K562 (cell line): Measurements from ENCODE around the gene C11orf98. TPM values are rescaled to one million over a fixed set of nuclear protein-coding genes. Genes with fewer than 3 reads are reported as not detected.

ENCODE experiments used
- BDP1 ChIP-seq: IDR thresholded peaks from 3 replicates; pipeline ENCODE4 v1.6.1; 2011; ENCODE audit not compliant: insufficient read length, insufficient read depth
- CEBPZ ChIP-seq: fragments of 150-350 bp; IDR thresholded peaks from 2 replicates; pipeline ENCODE4 v1.6.1; 2014; ENCODE audit warnings: low read depth, mild to moderate bottlenecking, low read length, borderline replicate concordance
- DIDO1 ChIP-seq: fragments of 450-650 bp; IDR thresholded peaks from 2 replicates; pipeline ENCODE4 v1.6.1; 2016; ENCODE audit warnings: low read depth, missing biosample characterization, missing genetic modification characterization
- KAT2B ChIP-seq: IDR thresholded peaks from one replicate; pipeline ENCODE4 v1.6.1; 2012; ENCODE audit warnings: low read depth, mild to moderate bottlenecking, control low read depth, inconsistent platforms, low read length, moderate library complexity
- NR4A1 ChIP-seq, 2 experiments: fragments of 250-450 bp in 1 of 2; fragments of 450-650 bp in 1 of 2; sonication (Bioruptor Pico) in 1 of 2; IDR thresholded peaks; 2 replicates each; pipeline versions ENCODE4 v1.4.0 to v1.6.1; 2016 to 2020; ENCODE audit warnings: mild to moderate bottlenecking in 2 of 2, missing compliant biosample characterization in 1 of 2, missing genetic modification characterization in 1 of 2, moderate library complexity in 1 of 2
- RNF219 ChIP-seq: fragments of 250-450 bp; sonication (Bioruptor Pico); IDR thresholded peaks from 2 replicates; pipeline ENCODE4 v1.5.0; 2022; ENCODE audit warnings: mild to moderate bottlenecking
- SIN3A ChIP-seq, 2 experiments: fragments of 150-350 bp in 1 of 2; IDR thresholded peaks; 2 replicates each; pipeline ENCODE4 v1.6.1; 2011 to 2016; ENCODE audit warnings: borderline replicate concordance in 2 of 2, low read depth in 2 of 2, low read length in 2 of 2, mild to moderate bottlenecking in 2 of 2, moderate library complexity in 2 of 2; ENCODE audit not compliant: control insufficient read depth in 1 of 2
- ZMIZ1 ChIP-seq, 2 experiments: fragments of 150-350 bp in 1 of 2; IDR thresholded peaks; 2 replicates each; pipeline ENCODE4 v1.6.1; 2012 to 2016; ENCODE audit warnings: low read depth in 2 of 2, low read length in 2 of 2, mild to moderate bottlenecking in 1 of 2, moderate library complexity in 1 of 2
- ZNF431 ChIP-seq: sonication (generic); formaldehyde crosslinking; IDR thresholded peaks from 2 replicates; pipeline ENCODE4 v1.8.0; 2022; ENCODE audit warnings: mild to moderate bottlenecking, missing genetic modification reagents
- ZNF609 ChIP-seq: sonication (generic); formaldehyde crosslinking; IDR thresholded peaks from 2 replicates; pipeline ENCODE4 v1.8.1; 2023; ENCODE audit warnings: missing genetic modification reagents, mild to moderate bottlenecking, borderline replicate concordance
- ZSCAN32 ChIP-seq: fragments of 450-650 bp; formaldehyde crosslinking; IDR thresholded peaks from 2 replicates; pipeline ENCODE4 v1.4.0; 2020; ENCODE audit warnings: mild to moderate bottlenecking, moderate library complexity
- polyA plus RNA-seq, 8 experiments: library from polyadenylated mRNA; depleted of rRNA in 4 of 8; stranded (reverse) in 5 of 8; unstranded in 3 of 8; fragments of >200 nt; fragmentation: Nextera tagmentation in 2 of 8; fragmentation: Illumina TruSeq in 1 of 8; extraction: Ambion mirVana in 2 of 8; extraction: Trizol in 1 of 8; gene quantifications; 2 replicates each; pipeline versions ENCODE4 v1.2.1 to v1.2.3, GENCODE V29; 2011 to 2014; ENCODE audit warnings: inconsistent platforms in 1 of 8, missing spikeins in 1 of 8
- total RNA-seq, 7 experiments: library from RNA; depleted of rRNA in 6 of 7; stranded (reverse); fragments of >200 nt in 6 of 7; fragmentation: Illumina TruSeq in 2 of 7; extraction: Trizol in 2 of 7; gene quantifications; 2 replicates each; pipeline versions ENCODE4 v1.2.1 to v1.2.3, GENCODE V29; 2011 to 2021; ENCODE audit warnings: low replicate concordance in 1 of 7

C11orf98 gene
- total and polyA plus RNA-seq, 9 of the 15 experiments (the other 6 are each of a cell fraction or from before 2014, with no cell fraction given): 103 to 352 (median 218) TPM

GRCh38 chr11:62664405-62665074, 470 bp downstream of the C11orf98 start (continued):
- TF ChIP-seq ZNF609 (CRISPR knock-in tag) (no peak), SIN3A (IDR thresholded peaks at IDR 0.05; ENCODE audit: borderline replicate concordance in 2 of 2, control insufficient read depth in 1 of 2, low read depth in 2 of 2, low read length in 2 of 2) (peak in 1 of 2 experiments; percentile 59; a peak in 1 of 4 replicates), NR4A1 (CRISPR knock-in tag; IDR thresholded peaks at IDR 0.05) (no peak), NR4A1 (tag; IDR thresholded peaks at IDR 0.05) (no peak), DIDO1 (no peak), ZSCAN32 (CRISPR knock-in tag) (no peak), KAT2B (no peak), RNF219 (CRISPR knock-in tag) (no peak), BDP1 (no peak), ZNF431 (CRISPR knock-in tag) (peak; percentile 36; the same call in 1 of the 2 replicates), CEBPZ (no peak), ZMIZ1 (IDR thresholded peaks at IDR 0.05; ENCODE audit: low read depth in 2 of 2, low read length in 2 of 2) (no peak)
